HEK293 (cell line): ENCODE data around the gene CADPS.

Experiments used
- ZNF24 ChIP-seq: fragments of 450-650 bp; formaldehyde crosslinking; IDR thresholded peaks from 2 replicates; pipeline ENCODE4 v1.5.1; 2016; ENCODE audit warnings: missing biosample characterization, missing genetic modification characterization
- ZNF335 ChIP-seq: fragments of 450-650 bp; formaldehyde crosslinking; conservative IDR thresholded peaks from 2 replicates; pipeline ENCODE4 v1.5.1; 2016; ENCODE audit warnings: missing biosample characterization, missing genetic modification characterization
- ZNF362 ChIP-seq: fragments of 450-650 bp; formaldehyde crosslinking; IDR thresholded peaks from 2 replicates; pipeline ENCODE4 v1.5.1; 2016; ENCODE audit warnings: missing biosample characterization, missing genetic modification characterization
- ZNF514 ChIP-seq: fragments of 450-650 bp; formaldehyde crosslinking; IDR thresholded peaks from 2 replicates; pipeline ENCODE4 v1.5.1; 2016; ENCODE audit warnings: missing biosample characterization, missing genetic modification characterization
- ZNF585B ChIP-seq: fragments of 450-650 bp; formaldehyde crosslinking; IDR thresholded peaks from 2 replicates; pipeline ENCODE4 v1.5.1; 2016; ENCODE audit warnings: missing biosample characterization, missing genetic modification characterization
- ZNF692 ChIP-seq: fragments of 450-650 bp; formaldehyde crosslinking; IDR thresholded peaks from 2 replicates; pipeline ENCODE4 v1.5.1; 2016; ENCODE audit warnings: missing biosample characterization, missing genetic modification characterization

- TF ChIP-seq ZNF335 (tag by site-specific recombination) (no peak), ZNF514 (no peak), ZNF585B (no peak), ZNF692 (no peak), ZNF362 (no peak), ZNF24 (tag by site-specific recombination) (no peak)
Observed at GRCh38 chr3:62414786-62415185, 460.4 kb downstream of the CADPS start.
